ENCODE data around the gene ARHGAP28.

- TF ChIP-seq TCF7L2 (IDR thresholded peaks at IDR 0.05; ENCODE audit: low read depth, low read length) (no peak), CTCF (IDR thresholded peaks at IDR 0.05) (no peak), POLR2AphosphoS5 (IDR thresholded peaks at IDR 0.05; ENCODE audit: low read depth, low read length) (no peak)
- TF ChIP-seq, protein P1, sequence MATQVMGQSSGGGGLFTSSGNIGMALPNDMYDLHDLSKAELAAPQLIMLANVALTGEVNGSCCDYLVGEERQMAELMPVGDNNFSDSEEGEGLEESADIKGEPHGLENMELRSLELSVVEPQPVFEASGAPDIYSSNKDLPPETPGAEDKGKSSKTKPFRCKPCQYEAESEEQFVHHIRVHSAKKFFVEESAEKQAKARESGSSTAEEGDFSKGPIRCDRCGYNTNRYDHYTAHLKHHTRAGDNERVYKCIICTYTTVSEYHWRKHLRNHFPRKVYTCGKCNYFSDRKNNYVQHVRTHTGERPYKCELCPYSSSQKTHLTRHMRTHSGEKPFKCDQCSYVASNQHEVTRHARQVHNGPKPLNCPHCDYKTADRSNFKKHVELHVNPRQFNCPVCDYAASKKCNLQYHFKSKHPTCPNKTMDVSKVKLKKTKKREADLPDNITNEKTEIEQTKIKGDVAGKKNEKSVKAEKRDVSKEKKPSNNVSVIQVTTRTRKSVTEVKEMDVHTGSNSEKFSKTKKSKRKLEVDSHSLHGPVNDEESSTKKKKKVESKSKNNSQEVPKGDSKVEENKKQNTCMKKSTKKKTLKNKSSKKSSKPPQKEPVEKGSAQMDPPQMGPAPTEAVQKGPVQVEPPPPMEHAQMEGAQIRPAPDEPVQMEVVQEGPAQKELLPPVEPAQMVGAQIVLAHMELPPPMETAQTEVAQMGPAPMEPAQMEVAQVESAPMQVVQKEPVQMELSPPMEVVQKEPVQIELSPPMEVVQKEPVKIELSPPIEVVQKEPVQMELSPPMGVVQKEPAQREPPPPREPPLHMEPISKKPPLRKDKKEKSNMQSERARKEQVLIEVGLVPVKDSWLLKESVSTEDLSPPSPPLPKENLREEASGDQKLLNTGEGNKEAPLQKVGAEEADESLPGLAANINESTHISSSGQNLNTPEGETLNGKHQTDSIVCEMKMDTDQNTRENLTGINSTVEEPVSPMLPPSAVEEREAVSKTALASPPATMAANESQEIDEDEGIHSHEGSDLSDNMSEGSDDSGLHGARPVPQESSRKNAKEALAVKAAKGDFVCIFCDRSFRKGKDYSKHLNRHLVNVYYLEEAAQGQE (IDR thresholded peaks at IDR 0.05; ENCODE audit: insufficient read depth in 1 of 2, low read depth in 2 of 2, low read length in 1 of 2), result no peak
Measured at GRCh38 chr18:6871566-6871965, 142.1 kb downstream of the ARHGAP28 start.
